Measurements from ENCODE around the gene SLC16A12. TPM values are rescaled to one million over a fixed set of nuclear protein-coding genes. Genes with fewer than 3 reads are reported as not detected.
"Not testable (repeated sequence)": the region's sequence is repeated elsewhere in the genome, so short reads cannot be mapped to it uniquely, and the experiment has no call there.

Gene SLC16A12
- total RNA-seq, 1 donor from 2014 or later: 3.7 TPM

GRCh38 chr10:89454561-89455347, 80.6 kb downstream of the SLC16A12 start:
- no peak for TF ChIP-seq CTCF (conservative IDR thresholded peaks at IDR 0.05; ENCODE audit: low read depth, low read length)
- no peak for DNase-seq (ENCODE audit: low read depth)
- no peak overlapping the region for H3K4me3 ChIP-seq (ENCODE audit: low read depth, low read length)

GRCh38 chr10:89452193-89452592, 83.2 kb downstream of the SLC16A12 start:
- DNase-seq (ENCODE audit: low read depth): no peak
- TF ChIP-seq CTCF (conservative IDR thresholded peaks at IDR 0.05; ENCODE audit: low read depth, low read length): no peak
- H3K4me3 ChIP-seq (ENCODE audit: low read depth, low read length): no peak overlapping the region

- no peak for DNase-seq (ENCODE audit: low read depth)
- no peak overlapping the region for H3K4me3 ChIP-seq (ENCODE audit: low read depth, low read length)
- no peak for TF ChIP-seq CTCF (conservative IDR thresholded peaks at IDR 0.05; ENCODE audit: low read depth, low read length)
These were observed 84.5 kb downstream of the SLC16A12 start for GRCh38 chr10:89450901-89451300.

DNA sequence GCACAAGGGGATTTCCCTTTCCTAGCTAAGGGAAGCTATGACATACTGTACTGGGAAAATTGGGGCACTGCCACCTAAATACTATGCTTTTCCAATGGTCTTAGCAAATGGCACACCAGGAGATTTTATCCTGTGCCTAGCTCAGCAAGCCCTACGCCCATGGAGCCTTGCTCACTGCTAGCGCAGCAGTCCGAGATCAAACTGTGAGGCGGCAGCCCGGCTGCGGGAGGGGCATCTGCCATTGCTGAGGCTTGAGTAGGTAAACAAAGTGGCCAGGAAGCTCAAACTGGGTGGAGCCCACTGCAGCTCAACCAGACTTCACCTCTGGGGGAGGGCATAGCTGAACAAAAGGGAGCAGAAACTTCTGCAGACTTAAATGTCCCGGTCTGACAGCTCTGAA, 90.6 kb downstream of the SLC16A12 start:
- H3K4me3 ChIP-seq (ENCODE audit: low read depth, low read length); DNase-seq (ENCODE audit: low read depth): not testable (repeated sequence)

DNA sequence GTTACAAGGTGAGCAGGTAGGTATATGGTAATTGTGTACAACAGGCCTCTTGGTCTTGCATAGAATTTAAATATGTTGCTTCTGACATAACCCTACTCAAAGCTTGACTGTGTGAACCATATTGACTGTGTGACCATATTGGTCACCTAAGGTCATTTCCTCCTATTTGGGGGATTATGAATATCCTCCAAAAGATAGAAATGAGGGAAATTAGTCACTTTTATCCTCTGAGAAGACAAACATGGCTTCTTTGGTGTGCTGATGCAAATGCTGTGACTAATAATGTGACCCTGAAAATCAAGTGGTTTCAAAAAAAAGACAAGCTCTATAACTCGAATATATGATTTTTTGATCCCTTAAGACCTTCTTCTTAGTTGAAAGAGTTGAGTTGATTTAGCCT, 93.1 kb downstream of the SLC16A12 start:
- no peak for DNase-seq (ENCODE audit: low read depth)
- H3K4me3 ChIP-seq (ENCODE audit: low read depth, low read length): no peak overlapping the region
- no peak for TF ChIP-seq CTCF (conservative IDR thresholded peaks at IDR 0.05; ENCODE audit: low read depth, low read length)

- TF ChIP-seq CTCF (conservative IDR thresholded peaks at IDR 0.05; ENCODE audit: low read depth, low read length): no peak
- no peak overlapping the region for H3K4me3 ChIP-seq (ENCODE audit: low read depth, low read length)
- DNase-seq (ENCODE audit: low read depth): no peak
These were observed 95.0 kb downstream of the SLC16A12 start for GRCh38 chr10:89440226-89441009.

GRCh38 chr10:89438525-89438924, 96.9 kb downstream of the SLC16A12 start:
- H3K4me3 ChIP-seq (ENCODE audit: low read depth, low read length): no peak overlapping the region
- no peak for TF ChIP-seq CTCF (conservative IDR thresholded peaks at IDR 0.05; ENCODE audit: low read depth, low read length)
- no peak for DNase-seq (ENCODE audit: low read depth)
